GM19099 (cell line): ENCODE data around the gene CREB3L1.

Experiments used
- POLR2A ChIP-seq: IDR thresholded peaks from 3 replicates; pipeline ENCODE4 v1.6.1; 2011; ENCODE audit warnings: low read depth; ENCODE audit not compliant: insufficient read length; ENCODE audit errors: extremely low read depth

CREB3L1 gene

GRCh38 chr11:46259971-46260560 lies 17.4 kb upstream of the CREB3L1 start:
- no peak for TF ChIP-seq POLR2A

GRCh38 chr11:46263120-46263519 lies 14.3 kb upstream of the CREB3L1 start:
- TF ChIP-seq POLR2A: no peak

GRCh38 chr11:46264030-46264429 lies 13.4 kb upstream of the CREB3L1 start:
- no peak for TF ChIP-seq POLR2A

GRCh38 chr11:46264976-46265375 lies 12.5 kb upstream of the CREB3L1 start:
- no peak for TF ChIP-seq POLR2A

- TF ChIP-seq POLR2A: no peak
Measured at GRCh38 chr11:46265764-46266163, 11.7 kb upstream of the CREB3L1 start.

GRCh38 chr11:46267930-46268329 lies 9.5 kb upstream of the CREB3L1 start:
- no peak for TF ChIP-seq POLR2A

- no peak for TF ChIP-seq POLR2A
Measured at GRCh38 chr11:46270684-46271083, 6.8 kb upstream of the CREB3L1 start.

GRCh38 chr11:46271407-46271806 lies 6.1 kb upstream of the CREB3L1 start:
- no peak for TF ChIP-seq POLR2A

- no peak for TF ChIP-seq POLR2A
Measured at GRCh38 chr11:46271875-46272815, 5.3 kb upstream of the CREB3L1 start.

GRCh38 chr11:46272816-46273427 lies 4.5 kb upstream of the CREB3L1 start:
- no peak for TF ChIP-seq POLR2A

- no peak for TF ChIP-seq POLR2A
Measured at GRCh38 chr11:46273511-46274205, 3.8 kb upstream of the CREB3L1 start.

GRCh38 chr11:46275964-46276641 lies 1.4 kb upstream of the CREB3L1 start:
- no peak for TF ChIP-seq POLR2A

GRCh38 chr11:46277313-46277621 lies 195 bp upstream of the CREB3L1 start:
- no peak for TF ChIP-seq POLR2A

GRCh38 chr11:46278387-46279125 lies 1.1 kb downstream of the CREB3L1 start:
- TF ChIP-seq POLR2A: no peak

- no peak for TF ChIP-seq POLR2A
Measured at GRCh38 chr11:46279126-46280099, 2.0 kb downstream of the CREB3L1 start.
